Spinal cord (tissue), 10 donors: ENCODE results near the gene SCD. TPM values are rescaled to one million over a fixed set of nuclear protein-coding genes. Genes with fewer than 3 reads are reported as not detected.
A peak's percentile ranks its signal among the peaks of the same experiment; 100 is the strongest.

Experiments
- DNase-seq, 6 donors: peaks; one replicate each; pipeline versions ENCODE4 v3.0.0 to v3.0.0-alpha.2; 2013 to 2015; ENCODE audit warnings: low spot score in 6 of 6, low read depth in 4 of 6
- H3K27ac ChIP-seq: one replicate; pipeline ENCODE4 v1.5.1; 2013; ENCODE audit warnings: low read depth, low read length, control low read depth
- H3K27me3 ChIP-seq: one replicate; pipeline ENCODE4 v1.6.1; 2013; ENCODE audit warnings: low read length; ENCODE audit not compliant: control insufficient read depth, insufficient read depth
- H3K36me3 ChIP-seq: one replicate; pipeline ENCODE4 v1.6.1; 2013; ENCODE audit warnings: low read length; ENCODE audit not compliant: control insufficient read depth, insufficient read depth
- H3K4me1 ChIP-seq: one replicate; pipeline ENCODE4 v1.6.1; 2013; ENCODE audit warnings: low read length; ENCODE audit not compliant: control insufficient read depth, insufficient read depth
- H3K4me3 ChIP-seq: one replicate; pipeline ENCODE4 v1.5.1; 2013; ENCODE audit warnings: low read depth, low read length, control low read depth
- H3K9me3 ChIP-seq: one replicate; pipeline ENCODE4 v1.6.1; 2013; ENCODE audit warnings: low read length; ENCODE audit not compliant: control insufficient read depth, insufficient read depth
- WGBS: methylation state at CpG from one replicate; pipeline ENCODE4 v1.1.5; 2013; ENCODE audit warnings: missing lambda C conversion rate; ENCODE audit not compliant: insufficient coverage; 5-methylcytosine and 5-hydroxymethylcytosine counted together
- polyA plus RNA-seq, 2 donors: library from polyadenylated mRNA; unstranded; fragments of 120-200 nt; gene quantifications; one replicate each; pipeline ENCODE4 v1.2.1, GENCODE V29; 2013; ENCODE audit not compliant: insufficient read length in 2 of 2
- total RNA-seq, 2 donors: library from RNA; depleted of rRNA in 1 of 2; stranded (reverse); fragments of 120-200 nt in 1 of 2; fragments of >200 nt in 1 of 2; gene quantifications; one replicate each; pipeline versions ENCODE4 v1.2.3 to v1.2.4, GENCODE V29; 2013 to 2014
- donor health status: healthy.

Gene SCD
- total and polyA plus RNA-seq, 4 donors: 172 to 662 (median 357) TPM

DNA sequence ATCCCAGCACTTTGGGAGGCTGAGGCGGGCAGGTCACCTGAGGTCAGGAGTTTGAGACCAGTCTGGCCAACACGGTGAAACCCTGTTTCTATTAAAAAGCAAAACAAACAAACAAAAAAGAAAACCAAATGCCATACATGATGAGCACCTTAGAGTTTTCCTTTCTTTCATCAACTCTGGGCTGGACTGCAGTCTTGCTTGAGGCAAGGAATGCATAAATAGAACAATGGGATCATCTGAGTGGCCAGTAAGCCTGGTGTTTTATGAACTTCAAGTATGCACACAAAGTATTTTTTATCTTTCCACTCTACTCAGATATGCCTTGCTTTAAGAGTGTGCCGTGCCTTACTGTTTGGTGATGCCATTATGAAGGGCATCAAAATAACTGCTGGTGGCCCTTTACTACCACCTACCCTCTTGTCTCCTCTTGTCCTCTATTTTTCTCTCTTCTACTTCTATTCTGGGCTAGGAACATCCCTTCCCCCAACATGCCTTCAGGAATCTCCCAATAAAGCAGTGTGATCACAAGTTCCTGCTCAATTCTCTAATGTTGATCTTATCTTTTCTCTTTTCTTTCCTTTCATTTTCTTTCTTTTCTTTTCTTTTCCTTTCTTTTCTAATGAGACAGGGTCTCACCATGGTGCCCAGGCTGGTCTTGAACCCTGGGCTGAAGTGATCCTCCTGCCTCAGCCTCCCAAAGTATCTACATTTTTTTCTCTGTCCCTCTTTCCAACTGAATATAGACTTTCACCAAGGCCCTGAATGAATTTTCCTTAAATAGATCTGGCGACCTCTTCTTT, 10.2 kb downstream of the SCD start:
- H3K27ac ChIP-seq: no peak overlapping the region
- WGBS: 96% methylated on average over 3 of the region's 4 CpGs

DNA sequence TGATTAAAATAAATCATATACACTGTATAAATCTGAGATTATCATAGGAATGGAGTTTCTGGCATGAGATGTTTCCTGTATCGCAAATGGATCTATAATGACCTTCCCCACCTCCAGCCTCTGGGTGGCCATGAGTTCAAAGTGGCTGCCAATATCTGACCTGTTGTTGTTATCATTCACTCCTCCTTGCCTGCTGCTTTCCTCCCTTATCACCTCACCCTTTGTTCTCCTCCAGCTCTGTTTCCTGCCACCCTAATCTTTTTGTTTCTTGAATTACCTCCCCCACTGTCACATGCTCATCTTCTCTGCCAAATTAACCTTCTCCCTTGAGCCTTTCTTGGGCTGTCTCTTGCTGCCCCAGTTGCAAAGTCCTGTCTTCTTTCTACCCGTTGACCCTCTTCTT, 12.0 kb downstream of the SCD start:
- Histone ChIP-seq H3K9me3 (no peaks in the 10 kb centered on the region), H3K4me1 (peaks cover 12% of the 10 kb centered on the region), H3K27ac (no peak overlapping the region), H3K27me3 (no peaks in the 10 kb centered on the region), H3K36me3 (peaks cover 63% of the 10 kb centered on the region), H3K4me3 (no peak overlapping the region)
- no peak for DNase-seq
- 43% methylated on average over 1 of the region's 2 CpGs for WGBS

More for the DNA sequence above, 10.2 kb downstream of the SCD start:
- Histone ChIP-seq H3K36me3 (peaks cover 62% of the 10 kb centered on the region), H3K9me3 (no peaks in the 10 kb centered on the region), H3K4me1 (peaks cover 4% of the 10 kb centered on the region), H3K27me3 (no peaks in the 10 kb centered on the region), H3K4me3 (no peak overlapping the region)
- DNase-seq: no peak

DNA sequence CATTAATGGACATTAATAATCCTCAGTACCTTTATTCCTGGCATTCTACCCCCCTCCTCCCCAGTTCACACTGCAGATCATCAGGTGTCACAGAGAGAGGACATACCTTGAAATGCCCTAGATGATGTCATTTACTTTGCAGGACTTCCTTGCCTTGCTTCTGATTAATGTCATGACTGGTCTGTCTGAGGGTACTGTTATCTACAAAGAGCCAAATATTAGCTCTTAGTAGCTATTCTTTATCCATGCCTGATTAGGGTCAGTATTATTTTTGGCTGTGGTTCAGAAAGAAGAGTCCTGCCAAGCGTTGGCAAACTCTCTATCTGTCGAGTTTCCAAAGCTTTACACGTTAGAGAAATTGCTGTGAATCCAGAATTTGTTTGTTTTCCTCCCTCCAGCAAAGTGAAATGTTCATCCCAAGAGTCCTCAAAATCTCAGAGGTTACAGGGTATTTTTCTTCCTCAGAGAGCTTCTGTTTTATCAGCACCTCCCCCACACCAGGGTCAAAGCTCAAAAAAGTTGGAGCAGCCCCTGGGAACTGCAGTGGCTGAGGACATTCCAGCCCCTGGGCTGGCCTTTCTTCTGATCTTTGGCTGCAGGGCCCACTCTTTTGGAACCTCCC, 12.6 kb downstream of the SCD start:
- Histone ChIP-seq H3K4me1 (peaks cover 12% of the 10 kb centered on the region), H3K27me3 (no peaks in the 10 kb centered on the region)

DNA sequence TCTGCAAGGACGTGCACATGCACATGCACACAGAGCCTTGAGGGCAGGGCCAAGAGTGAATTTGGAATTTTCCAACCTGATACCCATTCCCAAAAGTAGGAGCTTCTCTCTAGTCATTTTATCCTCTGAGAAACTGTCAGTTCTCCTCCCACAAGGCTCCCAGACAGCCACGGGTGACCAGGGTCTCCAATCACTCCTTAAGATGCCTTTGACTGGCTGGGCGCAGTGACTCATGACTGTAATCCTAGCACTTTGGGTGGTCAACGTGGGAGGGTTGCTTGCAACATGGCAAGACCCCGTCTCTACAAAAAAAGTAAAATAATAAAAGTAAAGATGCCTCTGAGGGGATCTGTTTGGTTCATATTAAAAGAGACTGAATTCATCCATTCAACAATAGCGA, 13.2 kb downstream of the SCD start:
- Histone ChIP-seq H3K4me3 (no peak overlapping the region), H3K27ac (no peak overlapping the region), H3K4me1 (peaks cover 18% of the 10 kb centered on the region), H3K36me3 (peaks cover 51% of the 10 kb centered on the region), H3K27me3 (no peaks in the 10 kb centered on the region), H3K9me3 (no peaks in the 10 kb centered on the region)
- DNase-seq: no peak
- WGBS: 86% methylated on average over 2 of the region's 6 CpGs

More for the DNA sequence above, 12.6 kb downstream of the SCD start:
- Histone ChIP-seq H3K27ac (no peak overlapping the region), H3K9me3 (no peaks in the 10 kb centered on the region), H3K4me3 (no peak overlapping the region), H3K36me3 (peaks cover 57% of the 10 kb centered on the region)
- DNase-seq: no peak
- 18% methylated on average over 2 of the region's 3 CpGs for WGBS

DNA sequence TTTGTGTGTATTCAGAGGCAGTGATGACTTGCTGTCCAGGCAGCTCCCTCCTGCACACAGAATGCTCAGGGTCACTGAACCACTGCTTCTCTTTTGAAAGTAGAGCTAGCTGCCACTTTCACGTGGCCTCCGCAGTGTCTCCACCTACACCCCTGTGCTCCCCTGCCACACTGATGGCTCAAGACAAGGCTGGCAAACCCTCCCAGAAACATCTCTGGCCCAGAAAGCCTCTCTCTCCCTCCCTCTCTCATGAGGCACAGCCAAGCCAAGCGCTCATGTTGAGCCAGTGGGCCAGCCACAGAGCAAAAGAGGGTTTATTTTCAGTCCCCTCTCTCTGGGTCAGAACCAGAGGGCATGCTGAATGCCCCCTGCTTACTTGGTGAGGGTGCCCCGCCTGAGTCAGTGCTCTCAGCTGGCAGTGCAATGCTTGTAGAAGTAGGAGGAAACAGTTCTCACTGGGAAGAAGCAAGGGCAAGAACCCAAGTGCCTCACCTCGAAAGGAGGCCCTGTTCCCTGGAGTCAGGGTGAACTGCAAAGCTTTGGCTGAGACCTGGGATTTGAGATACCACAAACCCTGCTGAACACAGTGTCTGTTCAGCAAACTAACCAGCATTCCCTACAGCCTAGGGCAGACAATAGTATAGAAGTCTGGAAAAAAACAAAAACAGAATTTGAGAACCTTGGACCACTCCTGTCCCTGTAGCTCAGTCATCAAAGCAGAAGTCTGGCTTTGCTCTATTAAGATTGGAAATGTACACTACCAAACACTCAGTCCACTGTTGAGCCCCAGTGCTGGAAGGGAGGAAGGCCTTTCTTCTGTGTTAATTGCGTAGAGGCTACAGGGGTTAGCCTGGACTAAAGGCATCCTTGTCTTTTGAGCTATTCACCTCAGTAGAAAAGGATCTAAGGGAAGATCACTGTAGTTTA, 15.8 kb downstream of the SCD start:
- H3K27ac ChIP-seq: peak overlapping the region; percentile 53

DNA sequence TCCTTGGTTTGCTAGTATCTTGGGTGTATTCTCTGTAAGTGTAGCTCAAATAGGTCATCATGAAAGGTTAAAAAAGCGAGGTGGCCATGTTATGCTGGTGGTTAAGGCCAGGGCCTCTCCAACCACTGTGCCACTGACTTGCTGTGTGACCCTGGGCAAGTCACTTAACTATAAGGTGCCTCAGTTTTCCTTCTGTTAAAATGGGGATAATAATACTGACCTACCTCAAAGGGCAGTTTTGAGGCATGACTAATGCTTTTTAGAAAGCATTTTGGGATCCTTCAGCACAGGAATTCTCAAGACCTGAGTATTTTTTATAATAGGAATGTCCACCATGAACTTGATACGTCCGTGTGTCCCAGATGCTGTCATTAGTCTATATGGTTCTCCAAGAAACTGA, 17.1 kb downstream of the SCD start:
- Histone ChIP-seq H3K4me3 (no peak overlapping the region), H3K27me3 (no peaks in the 10 kb centered on the region), H3K27ac (no peak overlapping the region), H3K36me3 (peaks cover 22% of the 10 kb centered on the region), H3K9me3 (no peaks in the 10 kb centered on the region), H3K4me1 (peaks cover 22% of the 10 kb centered on the region)
- WGBS: 82% methylated on average over 2 of the region's 3 CpGs
- no peak for DNase-seq

More for the DNA sequence above, 15.8 kb downstream of the SCD start:
- WGBS: 48% methylated on average over 4 of the region's 6 CpGs
- Histone ChIP-seq H3K36me3 (peaks cover 32% of the 10 kb centered on the region), H3K4me1 (peaks cover 22% of the 10 kb centered on the region), H3K4me3 (no peak overlapping the region), H3K27me3 (no peaks in the 10 kb centered on the region), H3K9me3 (no peaks in the 10 kb centered on the region)
- peak in 1 of 6 donors; percentile 49 for DNase-seq

DNA sequence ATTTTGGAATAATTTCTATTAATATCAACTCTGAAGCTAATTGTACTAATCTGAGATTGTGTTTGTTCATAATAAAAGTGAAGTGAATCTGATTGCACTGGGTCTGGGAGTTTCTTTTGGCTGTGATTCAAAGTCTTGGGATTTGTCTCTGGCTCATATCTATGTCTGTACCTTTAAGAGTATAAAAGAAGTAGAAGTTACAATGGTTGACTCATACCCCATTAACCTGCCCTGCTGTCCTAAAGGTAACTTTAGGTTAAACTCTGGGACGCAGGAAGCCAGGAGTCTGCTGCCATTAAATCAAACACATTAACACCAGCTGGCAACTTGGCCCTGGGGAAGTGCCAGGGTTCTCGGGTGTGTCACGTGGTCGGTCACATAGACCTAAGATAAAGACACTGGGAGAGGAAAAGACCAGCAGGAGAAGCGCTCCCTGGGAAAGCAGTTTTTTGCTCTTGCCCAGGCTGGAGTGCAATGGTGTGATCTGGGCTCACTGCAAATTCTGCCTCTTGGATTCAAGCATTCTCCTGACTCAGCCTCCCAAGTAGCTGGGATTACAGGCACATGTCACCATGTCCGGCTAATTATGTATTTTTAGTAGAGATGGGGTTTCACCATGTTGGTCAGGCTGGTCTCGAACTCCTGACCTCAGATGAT, 17.8 kb downstream of the SCD start:
- peak overlapping the region; percentile 36 for H3K27ac ChIP-seq

DNA sequence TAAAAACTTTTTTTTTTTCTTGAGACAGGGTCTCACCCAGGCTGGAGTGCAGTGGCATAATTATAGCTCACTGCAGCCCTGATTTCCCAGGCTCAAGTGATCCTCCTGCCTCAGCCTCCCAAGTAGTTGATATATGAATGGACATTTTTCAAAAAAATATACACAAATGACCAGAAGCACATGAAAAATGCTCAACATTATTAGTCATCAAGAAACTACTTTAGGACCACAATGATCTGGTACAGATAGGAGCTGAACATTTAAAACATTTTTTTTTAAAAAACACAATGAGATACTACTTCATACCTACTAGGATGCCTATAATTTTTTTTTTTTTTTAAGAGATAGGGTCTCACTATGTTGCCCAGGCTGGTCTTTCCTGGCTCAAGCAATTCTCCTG, 21.7 kb downstream of the SCD start:
- no peaks in the 10 kb centered on the region for H3K9me3 ChIP-seq
- peaks cover 32% of the 10 kb centered on the region for H3K4me1 ChIP-seq
- no peak overlapping the region for H3K4me3 ChIP-seq
- no peak overlapping the region for H3K27ac ChIP-seq
- DNase-seq: no peak
- no peaks in the 10 kb centered on the region for H3K27me3 ChIP-seq
- peaks cover under 1% of the 10 kb centered on the region for H3K36me3 ChIP-seq

More for the DNA sequence above, 17.8 kb downstream of the SCD start:
- 43% methylated on average over 4 of the region's 7 CpGs for WGBS
- Histone ChIP-seq H3K4me1 (peaks cover 20% of the 10 kb centered on the region), H3K4me3 (no peak overlapping the region), H3K36me3 (peaks cover 19% of the 10 kb centered on the region), H3K9me3 (no peaks in the 10 kb centered on the region), H3K27me3 (no peaks in the 10 kb centered on the region)
- peak in 2 of 6 donors; percentile 55 to 63 for DNase-seq
